Thyroid gland (tissue), 4 donors: ENCODE data around the gene DNAJC17. TPM values are rescaled to one million over a fixed set of nuclear protein-coding genes. Genes with fewer than 3 reads are reported as not detected.

Experiments
- DNase-seq, 2 donors: peaks; one replicate each; pipeline ENCODE4 v3.0.0-alpha.2; 2019
- H3K27ac ChIP-seq, 3 donors: fragments of 200-600 bp; sonication (generic); 1 replicate in 2 of 3; 2 replicates in 1 of 3; pipeline ENCODE4 v1.5.1; 2016 to 2019; ENCODE audit warnings: mild to moderate bottlenecking in 1 of 3, moderate library complexity in 1 of 3
- H3K27me3 ChIP-seq: fragments of 200-600 bp; sonication (generic); one replicate; pipeline ENCODE4 v1.5.1; 2019
- H3K36me3 ChIP-seq, 2 donors: fragments of 200-600 bp; sonication (generic); one replicate each; pipeline ENCODE4 v1.5.1; 2016 to 2019
- H3K4me1 ChIP-seq, 2 donors: fragments of 200-600 bp; sonication (generic); one replicate each; pipeline ENCODE4 v1.5.1; 2017 to 2019
- H3K4me3 ChIP-seq, 3 donors: fragments of 200-600 bp; sonication (generic); replicated peaks in 1 of 3; 1 replicate in 2 of 3; 2 replicates in 1 of 3; pipeline ENCODE4 v1.5.1; 2016; ENCODE audit warnings: mild to moderate bottlenecking in 1 of 3
- H3K9me3 ChIP-seq: fragments of 200-600 bp; sonication (generic); one replicate; pipeline ENCODE4 v1.5.1; 2017
- POLR2A ChIP-seq, 2 donors: fragments of 450-650 bp; IDR thresholded peaks; one replicate each; pipeline ENCODE4 v1.6.1; 2017; ENCODE audit warnings: antibody characterized with exemption in 2 of 2, mild to moderate bottlenecking in 2 of 2, moderate library complexity in 1 of 2
- WGBS, 2 donors: methylation state at CpG; one replicate each; pipeline ENCODE4 v1.1.5; 2017; 5-methylcytosine and 5-hydroxymethylcytosine counted together
- intact Hi-C: fragments of 100-400 bp; cut with DNase I; formaldehyde crosslinking; loops from one replicate; pipeline ENCODE4 v1.15.1; 2023
- total RNA-seq, 4 donors: library from RNA; depleted of rRNA; stranded (reverse); fragments of >200 nt; gene quantifications; one replicate each; pipeline ENCODE4 v1.2.3, GENCODE V29; 2016
- TF ChIP-seq, protein P1 (sequence below), 6 experiments: fragments of 200-600 bp in 3 of 6; fragments of 450-650 bp in 3 of 6; sonication (generic) in 3 of 6; IDR thresholded peaks; one replicate each; pipeline ENCODE4 v1.5.1; 2016 to 2019; ENCODE audit warnings: antibody characterized with exemption in 6 of 6, mild to moderate bottlenecking in 2 of 6, inconsistent platforms in 1 of 6, moderate library complexity in 1 of 6

The DNAJC17 gene
- total RNA-seq, 4 donors from 2014 or later = 21.6 to 51.9 (median 45.8) TPM

- H3K4me3 ChIP-seq = no peak overlapping the region
- H3K4me1 ChIP-seq = no peaks in the 10 kb centered on the region
- DNase-seq = no peak
- no peaks in the 10 kb centered on the region for H3K36me3 ChIP-seq
- no peaks in the 10 kb centered on the region for H3K9me3 ChIP-seq
- no peak overlapping the region for H3K27ac ChIP-seq
- no peaks in the 10 kb centered on the region for H3K27me3 ChIP-seq
- TF ChIP-seq POLR2A (IDR thresholded peaks at IDR 0.05) = no peak
- TF ChIP-seq, protein P1, sequence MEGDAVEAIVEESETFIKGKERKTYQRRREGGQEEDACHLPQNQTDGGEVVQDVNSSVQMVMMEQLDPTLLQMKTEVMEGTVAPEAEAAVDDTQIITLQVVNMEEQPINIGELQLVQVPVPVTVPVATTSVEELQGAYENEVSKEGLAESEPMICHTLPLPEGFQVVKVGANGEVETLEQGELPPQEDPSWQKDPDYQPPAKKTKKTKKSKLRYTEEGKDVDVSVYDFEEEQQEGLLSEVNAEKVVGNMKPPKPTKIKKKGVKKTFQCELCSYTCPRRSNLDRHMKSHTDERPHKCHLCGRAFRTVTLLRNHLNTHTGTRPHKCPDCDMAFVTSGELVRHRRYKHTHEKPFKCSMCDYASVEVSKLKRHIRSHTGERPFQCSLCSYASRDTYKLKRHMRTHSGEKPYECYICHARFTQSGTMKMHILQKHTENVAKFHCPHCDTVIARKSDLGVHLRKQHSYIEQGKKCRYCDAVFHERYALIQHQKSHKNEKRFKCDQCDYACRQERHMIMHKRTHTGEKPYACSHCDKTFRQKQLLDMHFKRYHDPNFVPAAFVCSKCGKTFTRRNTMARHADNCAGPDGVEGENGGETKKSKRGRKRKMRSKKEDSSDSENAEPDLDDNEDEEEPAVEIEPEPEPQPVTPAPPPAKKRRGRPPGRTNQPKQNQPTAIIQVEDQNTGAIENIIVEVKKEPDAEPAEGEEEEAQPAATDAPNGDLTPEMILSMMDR (IDR thresholded peaks at IDR 0.05) = no peak
- intact Hi-C loops = no loop called here
Observed at GRCh38 chr15:40832903-40833302, 25.6 kb upstream of the DNAJC17 start.

GRCh38 chr15:40831861-40832260 is 24.6 kb upstream of the DNAJC17 start:
- DNase-seq = no peak
- H3K4me3 ChIP-seq = no peak overlapping the region
- H3K9me3 ChIP-seq = no peaks in the 10 kb centered on the region
- H3K4me1 ChIP-seq = no peaks in the 10 kb centered on the region
- TF ChIP-seq, protein P1 (IDR thresholded peaks at IDR 0.05) = no peak
- WGBS, 2 donors = 69 to 86% methylated on average over 1 of the region's 1 CpG
- H3K36me3 ChIP-seq = no peaks in the 10 kb centered on the region
- intact Hi-C loops = no loop called here
- H3K27ac ChIP-seq = no peak overlapping the region
- H3K27me3 ChIP-seq = no peaks in the 10 kb centered on the region

GRCh38 chr15:40830884-40831283 is 23.6 kb upstream of the DNAJC17 start:
- Histone ChIP-seq H3K4me3 (no peak overlapping the region), H3K36me3 (no peaks in the 10 kb centered on the region), H3K4me1 (peaks cover 0 to 6% of the 10 kb centered on the region in 2 donors), H3K27me3 (no peaks in the 10 kb centered on the region), H3K9me3 (no peaks in the 10 kb centered on the region), H3K27ac (no peak overlapping the region)
- TF ChIP-seq POLR2A (IDR thresholded peaks at IDR 0.05) = no peak
- TF ChIP-seq, protein P1 (IDR thresholded peaks at IDR 0.05) = no peak
- WGBS, 2 donors = 68 to 80% methylated on average over 2 of the region's 2 CpGs
- DNase-seq = no peak
- intact Hi-C loops = no loop called here

DNA sequence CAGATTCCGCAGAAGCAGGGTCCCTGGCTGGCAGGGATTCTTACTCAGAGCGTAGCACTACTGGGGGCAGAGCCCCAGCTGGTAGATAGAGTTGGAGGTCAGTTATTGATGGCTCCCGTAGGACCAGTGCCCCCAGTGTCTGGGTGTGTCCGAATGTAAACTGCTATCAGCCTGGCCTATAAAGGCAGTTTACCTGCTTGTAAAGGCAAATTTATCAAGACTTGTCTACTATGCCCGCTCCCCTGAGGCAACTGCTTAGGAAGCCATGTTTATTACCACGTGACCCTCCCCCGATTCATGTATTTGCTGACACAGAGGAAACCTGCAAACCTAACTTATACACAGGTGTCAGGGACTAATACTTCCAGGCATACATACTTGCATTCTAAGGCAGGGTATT is 21.8 kb upstream of the DNAJC17 start:
- TF ChIP-seq POLR2A (IDR thresholded peaks at IDR 0.05) = no peak
- TF ChIP-seq, protein P1 (IDR thresholded peaks at IDR 0.05) = no peak
- intact Hi-C loops = no loop called here
- Histone ChIP-seq H3K36me3 (no peaks in the 10 kb centered on the region), H3K27me3 (no peaks in the 10 kb centered on the region), H3K4me3 (no peak overlapping the region), H3K9me3 (no peaks in the 10 kb centered on the region), H3K27ac (no peak overlapping the region), H3K4me1 (peaks cover 0 to 11% of the 10 kb centered on the region in 2 donors)
- 88 to 90% methylated on average over 6 to 7 of the region's 7 CpGs for WGBS, 2 donors
- no peak for DNase-seq

GRCh38 chr15:40828447-40829036 is 21.3 kb upstream of the DNAJC17 start, which contains the start of gene PPP1R14D:
Gene PPP1R14D, minus strand, starts transcription at chr15:40828708. Its CDS starts 67 bp downstream, at chr15:40828641.
- no peaks in the 10 kb centered on the region for H3K9me3 ChIP-seq
- intact Hi-C loops = no loop called here
- no peak within 1 kb of the TSS for H3K4me3 ChIP-seq

More at GRCh38 chr15:40828447-40829036, 21.3 kb upstream of the DNAJC17 start, which contains the start of gene PPP1R14D:
- DNase-seq = no peak
- H3K27me3 ChIP-seq = no peaks in the 10 kb centered on the region
- WGBS, 2 donors = 94 to 97% methylated on average over 2 to 5 of the region's 6 CpGs
- TF ChIP-seq, protein P1 (IDR thresholded peaks at IDR 0.05) = no peak
- TF ChIP-seq POLR2A (IDR thresholded peaks at IDR 0.05) = no peak
- H3K4me1 ChIP-seq = peaks cover 0 to 11% of the 10 kb centered on the region in 2 donors
- no peak within 1 kb of the TSS for H3K27ac ChIP-seq
- H3K36me3 ChIP-seq = no peaks in the 10 kb centered on the region
